ENCODE data around the gene PBX3. TPM values are rescaled to one million over a fixed set of nuclear protein-coding genes. Genes with fewer than 3 reads are reported as not detected.

The PBX3 gene
- total RNA-seq, 1 experiment from 2014 or later = 46.0 TPM

DNA sequence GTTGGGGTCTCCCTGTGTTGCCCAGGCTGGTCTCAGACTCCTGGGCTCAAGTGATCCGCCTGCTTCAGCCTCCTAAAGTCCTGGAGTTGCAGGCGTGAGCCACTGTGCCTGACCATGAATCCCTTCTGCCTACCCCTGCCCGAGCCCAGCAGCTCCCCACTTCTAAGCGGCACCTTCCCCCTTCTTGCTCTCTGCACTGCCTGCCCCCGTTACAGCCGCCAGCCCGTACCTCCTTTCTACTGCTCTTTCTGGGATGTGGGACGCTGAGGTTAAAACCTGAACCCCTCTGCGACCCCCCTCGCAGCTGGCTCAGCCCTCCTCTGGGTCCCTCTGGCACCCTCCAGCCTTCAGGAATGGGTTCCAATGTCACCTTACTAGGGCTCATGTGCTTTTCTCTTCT is 249.6 kb downstream of the PBX3 start:
- no peaks in the 10 kb centered on the region; the same call in 1 of the 2 replicates for H3K27me3 Mint-ChIP-seq (ENCODE audit: low read depth)
- H3K4me1 Mint-ChIP-seq = peaks cover 4 to 14% of the 10 kb centered on the region in 2 experiments; a peak in 3 of 4 replicates
- Histone ChIP-seq H3K9ac (ENCODE audit: extremely low read depth, insufficient read length, low read length) (no peak overlapping the region), H2BK5ac (ENCODE audit: insufficient read length, low read length) (no peak overlapping the region), H4K8ac (replicated peaks; ENCODE audit: insufficient read length, low read depth, low read length) (no peak overlapping the region), H3K23me2 (ENCODE audit: insufficient read length, low read depth, low read length, poor library complexity, severe bottlenecking) (no peaks in the 10 kb centered on the region), H2BK20ac (ENCODE audit: low read depth, low read length, poor library complexity, severe bottlenecking) (no peak overlapping the region), H3T11ph (ENCODE audit: low read length) (no peak overlapping the region), H3K9me3 (ENCODE audit: control insufficient read depth, low read depth, low read length) (no peaks in the 10 kb centered on the region), H3K4me2 (ENCODE audit: insufficient read depth, insufficient read length, low read length) (no peak overlapping the region), H2BK120ac (ENCODE audit: low read depth, low read length, poor library complexity, severe bottlenecking) (no peak overlapping the region), H4K20me1 (ENCODE audit: control insufficient read depth, insufficient read depth, insufficient read length) (no peaks in the 10 kb centered on the region), H4K91ac (ENCODE audit: insufficient read length, low read depth, low read length) (no peak overlapping the region), H2BK12ac (ENCODE audit: insufficient read length, low read depth, low read length) (no peak overlapping the region), H3K79me2 (ENCODE audit: insufficient read depth, low read length) (no peaks in the 10 kb centered on the region), H2AK5ac (ENCODE audit: insufficient read length, low read length) (no peak overlapping the region), H3K4ac (ENCODE audit: low read depth, low read length) (no peak overlapping the region), H3K27me3 (ENCODE audit: insufficient read depth, low read length) (no peaks in the 10 kb centered on the region), H3K56ac (ENCODE audit: insufficient read length, low read depth, low read length) (no peak overlapping the region), H2BK15ac (ENCODE audit: low read depth, low read length) (no peak overlapping the region), H3K23ac (ENCODE audit: insufficient read length, low read depth, low read length) (no peak overlapping the region), H3K79me1 (ENCODE audit: insufficient read depth, low read depth, low read length, poor library complexity, severe bottlenecking) (no peaks in the 10 kb centered on the region), H3K27ac (ENCODE audit: insufficient read length, low read depth, low read length) (no peak overlapping the region), H3K14ac (ENCODE audit: insufficient read depth, low read length) (no peak overlapping the region), H3K18ac (ENCODE audit: insufficient read length, low read depth, low read length) (no peak overlapping the region), H2AFZ (ENCODE audit: low read length) (no peak overlapping the region), H3K4me1 (ENCODE audit: insufficient read depth, low read length) (no peaks in the 10 kb centered on the region), H4K5ac (ENCODE audit: insufficient read length, low read depth, low read length) (no peak overlapping the region)
- no peak overlapping the region for H3K4me3 Mint-ChIP-seq
- no peak overlapping the region for H3K27ac Mint-ChIP-seq
- no CpG with 5 or more reads among the region's 10 CpGs for WGBS (ENCODE audit: extremely low coverage, insufficient read length, low lambda C conversion rate)
- no peaks in the 10 kb centered on the region; a peak in 1 of 5 replicates for H3K9me3 Mint-ChIP-seq
- H3K36me3 Mint-ChIP-seq (ENCODE audit: insufficient read depth in 1 of 3, low read depth in 3 of 3) = no peaks in the 10 kb centered on the region
- TF ChIP-seq, protein P1, sequence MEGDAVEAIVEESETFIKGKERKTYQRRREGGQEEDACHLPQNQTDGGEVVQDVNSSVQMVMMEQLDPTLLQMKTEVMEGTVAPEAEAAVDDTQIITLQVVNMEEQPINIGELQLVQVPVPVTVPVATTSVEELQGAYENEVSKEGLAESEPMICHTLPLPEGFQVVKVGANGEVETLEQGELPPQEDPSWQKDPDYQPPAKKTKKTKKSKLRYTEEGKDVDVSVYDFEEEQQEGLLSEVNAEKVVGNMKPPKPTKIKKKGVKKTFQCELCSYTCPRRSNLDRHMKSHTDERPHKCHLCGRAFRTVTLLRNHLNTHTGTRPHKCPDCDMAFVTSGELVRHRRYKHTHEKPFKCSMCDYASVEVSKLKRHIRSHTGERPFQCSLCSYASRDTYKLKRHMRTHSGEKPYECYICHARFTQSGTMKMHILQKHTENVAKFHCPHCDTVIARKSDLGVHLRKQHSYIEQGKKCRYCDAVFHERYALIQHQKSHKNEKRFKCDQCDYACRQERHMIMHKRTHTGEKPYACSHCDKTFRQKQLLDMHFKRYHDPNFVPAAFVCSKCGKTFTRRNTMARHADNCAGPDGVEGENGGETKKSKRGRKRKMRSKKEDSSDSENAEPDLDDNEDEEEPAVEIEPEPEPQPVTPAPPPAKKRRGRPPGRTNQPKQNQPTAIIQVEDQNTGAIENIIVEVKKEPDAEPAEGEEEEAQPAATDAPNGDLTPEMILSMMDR (conservative IDR thresholded peaks at IDR 0.05) = no peak
- no peak for DNase-seq
